Measurements from ENCODE around the gene SLC16A3. TPM values are rescaled to one million over a fixed set of nuclear protein-coding genes. Genes with fewer than 3 reads are reported as not detected.

SLC16A3 gene
- total RNA-seq, 1 experiment from 2014 or later = 28.7 TPM

GRCh38 chr17:82285141-82285540 is 56.3 kb downstream of the SLC16A3 start:
- Mint-ChIP-seq H3K36me3 (no peaks in the 10 kb centered on the region), H3K4me1 (no peaks in the 10 kb centered on the region), H3K4me3 (no peak overlapping the region), H3K9me3 (peaks cover 10% of the 10 kb centered on the region), H3K27me3 (ENCODE audit: low read depth) (peaks cover 6% of the 10 kb centered on the region), H3K27ac (no peak overlapping the region; the same call in 1 of the 2 replicates)
- CTCF ChIA-PET = interaction anchor here (1.3 kb wide), 1 partner anchor 15 kb away, joined by 5 read pairs; no protein-coding TSS in a partner anchor
- POLR2A ChIA-PET = interaction anchor here (0.7 kb wide), 1 partner anchor 21 kb away, joined by 3 read pairs; no protein-coding TSS in a partner anchor
- no peak for ATAC-seq
- no peak for TF ChIP-seq E2F1 (CRISPR knock-in tag; IDR thresholded peaks at IDR 0.05)
- no peak for TF ChIP-seq CREB1 (CRISPR knock-in tag; IDR thresholded peaks at IDR 0.05)
- no peak for TF ChIP-seq HMGA2 (CRISPR knock-in tag; IDR thresholded peaks at IDR 0.05)
- TF ChIP-seq SMAD4 (CRISPR knock-in tag; IDR thresholded peaks at IDR 0.05) = no peak
- no peak for TF ChIP-seq ATF6 (CRISPR knock-in tag; IDR thresholded peaks at IDR 0.05)
- no peak for TF ChIP-seq ZNF416 (CRISPR knock-in tag; IDR thresholded peaks at IDR 0.05)
- TF ChIP-seq ERG (CRISPR knock-in tag; IDR thresholded peaks at IDR 0.05) = no peak
- no peak for TF ChIP-seq MLX (CRISPR knock-in tag; IDR thresholded peaks at IDR 0.05)
- TF ChIP-seq PRDM15 (CRISPR knock-in tag; IDR thresholded peaks at IDR 0.05) = no peak
- no peak for TF ChIP-seq NR1H2 (CRISPR knock-in tag; IDR thresholded peaks at IDR 0.05)
- no peak for TF ChIP-seq TCF7 (CRISPR knock-in tag; IDR thresholded peaks at IDR 0.05; ENCODE audit: low read depth)
- no peak for TF ChIP-seq CREM (CRISPR knock-in tag; IDR thresholded peaks at IDR 0.05)
- no peak for TF ChIP-seq RORB (CRISPR knock-in tag; IDR thresholded peaks at IDR 0.05)
- DNase-seq (ENCODE audit: low spot score) = no peak

GRCh38 chr17:82287013-82287867 is 58.4 kb downstream of the SLC16A3 start:
- H3K36me3 Mint-ChIP-seq = no peaks in the 10 kb centered on the region
- peaks cover 10% of the 10 kb centered on the region for H3K9me3 Mint-ChIP-seq
- ATAC-seq (no peak), DNase-seq (ENCODE audit: low spot score) (no peak)
- ChIA-PET POLR2A (no interaction called here), CTCF (no interaction called here)
- H3K4me1 Mint-ChIP-seq = 0 out of 2 replicates have a peak, but pooled peaks cover 2% of the 10 kb centered on the region
- no peak overlapping the region for H3K4me3 Mint-ChIP-seq
- H3K27me3 Mint-ChIP-seq (ENCODE audit: low read depth) = peaks cover 6% of the 10 kb centered on the region; the same call in 1 of the 2 replicates
- no peak overlapping the region for H3K27ac Mint-ChIP-seq
- TF ChIP-seq EMX1 (CRISPR knock-in tag; IDR thresholded peaks at IDR 0.05) (no peak), JAZF1 (CRISPR knock-in tag; IDR thresholded peaks at IDR 0.05) (no peak), TEAD4 (CRISPR knock-in tag; IDR thresholded peaks at IDR 0.05) (no peak), ARID4B (CRISPR knock-in tag; IDR thresholded peaks at IDR 0.05; ENCODE audit: borderline replicate concordance) (no peak), PRDM15 (CRISPR knock-in tag; IDR thresholded peaks at IDR 0.05) (no peak)

Data from WTC11 (cell line).